NCI-H82 (cell line): ENCODE data around the gene TBC1D20.

Experiments
- DNase-seq: peaks from one replicate; lab custom pipeline; 2025; lab: John Stamatoyannopoulos, UW

Gene TBC1D20

GRCh38 chr20:437787-438486 is 24.4 kb downstream of the TBC1D20 start:
- DNase-seq = no peak

- DNase-seq = no peak
These were observed 25.9 kb downstream of the TBC1D20 start for GRCh38 chr20:436476-436875.

- no peak for DNase-seq
These were observed 26.8 kb downstream of the TBC1D20 start for GRCh38 chr20:435558-435957.

GRCh38 chr20:434661-435419 is 27.5 kb downstream of the TBC1D20 start:
- no peak for DNase-seq

- DNase-seq = no peak
These were observed 28.1 kb downstream of the TBC1D20 start for GRCh38 chr20:434221-434620.

GRCh38 chr20:433300-433975 is 28.9 kb downstream of the TBC1D20 start:
- no peak for DNase-seq

- no peak for DNase-seq
These were observed 29.5 kb downstream of the TBC1D20 start for GRCh38 chr20:432677-433299.

GRCh38 chr20:432208-432607 is 30.1 kb downstream of the TBC1D20 start:
- no peak for DNase-seq

- DNase-seq = peak; percentile 92
These were observed 31.1 kb downstream of the TBC1D20 start for GRCh38 chr20:431012-431904.

GRCh38 chr20:430091-430999 is 32.0 kb downstream of the TBC1D20 start:
- DNase-seq = no peak

- DNase-seq = peak; percentile 17
These were observed 33.6 kb downstream of the TBC1D20 start for GRCh38 chr20:428658-429200.

- DNase-seq = no peak
These were observed 34.3 kb downstream of the TBC1D20 start for GRCh38 chr20:427849-428657.

- DNase-seq = no peak
These were observed 34.9 kb downstream of the TBC1D20 start for GRCh38 chr20:427401-427800.

- no peak for DNase-seq
These were observed 35.8 kb downstream of the TBC1D20 start for GRCh38 chr20:426566-426965.

GRCh38 chr20:421685-422250 is 40.6 kb downstream of the TBC1D20 start:
- DNase-seq = no peak

GRCh38 chr20:420721-421574 is 41.4 kb downstream of the TBC1D20 start:
- DNase-seq = peak; percentile 49

GRCh38 chr20:420166-420620 is 42.1 kb downstream of the TBC1D20 start:
- no peak for DNase-seq
